ENCODE data around the gene PRDX1. TPM values are rescaled to one million over a fixed set of nuclear protein-coding genes. Genes with fewer than 3 reads are reported as not detected.

Gene PRDX1
- total and polyA plus RNA-seq, 3 donors from 2014 or later, result 180 to 251 (median 185) TPM

DNA sequence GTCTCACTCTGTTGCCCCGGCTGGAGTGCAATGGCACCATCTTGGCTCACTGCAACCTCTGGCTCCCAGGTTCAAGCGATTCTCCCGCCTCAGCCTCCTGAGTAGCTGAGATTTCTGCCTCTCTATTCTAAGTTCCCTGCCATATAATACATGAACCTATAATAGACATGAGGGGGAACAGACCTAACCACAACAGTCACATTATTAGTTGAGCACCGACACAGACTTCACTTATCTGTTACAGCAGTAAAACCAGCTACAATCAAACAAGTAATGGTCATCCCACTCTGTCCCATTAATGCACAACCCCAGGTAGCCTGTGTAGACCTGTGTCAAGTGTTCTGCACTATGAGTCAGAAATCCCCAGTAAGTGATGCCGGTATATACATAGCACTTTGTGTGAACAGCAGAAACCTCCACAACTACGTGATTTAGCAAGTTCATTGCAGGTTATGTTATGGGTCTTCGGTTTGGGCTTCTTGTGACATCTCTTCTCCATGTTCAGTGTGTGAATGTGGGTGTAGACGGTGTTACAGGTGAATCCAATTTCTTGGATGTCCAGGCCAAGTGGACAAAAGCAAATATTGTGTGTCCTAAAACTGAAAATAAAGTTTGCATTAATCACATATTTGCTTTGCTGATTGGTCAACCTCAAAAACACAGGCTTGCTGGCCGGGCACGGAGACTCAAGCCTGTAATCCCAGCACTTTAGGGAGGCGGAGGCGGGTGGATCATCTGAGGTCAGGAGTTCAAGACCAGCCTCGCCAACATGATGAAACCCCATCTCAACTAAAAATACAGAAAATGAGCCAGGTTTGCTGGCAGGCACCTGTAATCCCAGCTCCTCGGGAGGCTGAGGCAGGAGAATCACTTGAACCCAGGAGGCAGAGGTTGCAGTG is 18.0 kb downstream of the PRDX1 start:
- DNase-seq, result no peak
- WGBS, 2 donors, result 92 to 93% methylated on average over 14 of the region's 14 CpGs
- no peak overlapping the region for H3K4me3 ChIP-seq

DNA sequence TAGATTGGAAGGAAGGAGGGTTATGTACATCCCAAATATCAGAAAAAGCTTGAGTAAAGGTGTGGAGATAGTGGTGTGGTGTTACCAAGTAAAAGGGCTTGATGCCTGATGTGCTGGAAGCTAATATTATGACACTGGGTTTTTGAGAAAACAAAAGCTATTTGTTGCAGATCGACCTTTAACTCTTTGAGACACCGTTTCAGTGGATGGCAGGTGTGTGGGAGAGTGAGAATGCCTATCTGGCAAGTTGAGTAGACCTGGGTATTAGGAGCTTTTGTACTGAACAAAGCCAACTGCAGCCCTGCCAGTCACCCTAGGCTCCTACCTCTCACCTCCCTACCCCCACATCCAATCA is 20.2 kb downstream of the PRDX1 start:
- H3K27me3 ChIP-seq, result no peaks in the 10 kb centered on the region
- H3K9me3 ChIP-seq, result no peaks in the 10 kb centered on the region
- H3K36me3 ChIP-seq (ENCODE audit: low read depth, missing control alignments), result no peaks in the 10 kb centered on the region
- no peak overlapping the region for H3K27ac ChIP-seq
- TF ChIP-seq POLR2A (IDR thresholded peaks at IDR 0.05) (no peak), CTCF (IDR thresholded peaks at IDR 0.05) (no peak)
- no peak for DNase-seq
- no peak overlapping the region for H3K4me3 ChIP-seq
- intact Hi-C loops (cut with DNase I; ENCODE audit: low total_unique reads), result loop anchor here (10.0 kb wide), 1 partner anchor 487 kb away; the partner anchor contains the start of genes HECTD3 and UROD
- 53 to 56% methylated on average over 2 of the region's 2 CpGs for WGBS, 2 donors
- peaks cover 8% of the 10 kb centered on the region for H3K4me1 ChIP-seq

More for the DNA sequence above, 18.0 kb downstream of the PRDX1 start:
- Histone ChIP-seq H3K9me3 (no peaks in the 10 kb centered on the region), H3K36me3 (ENCODE audit: low read depth, missing control alignments) (no peaks in the 10 kb centered on the region), H3K4me1 (peaks cover 8% of the 10 kb centered on the region), H3K27me3 (no peaks in the 10 kb centered on the region), H3K27ac (no peak overlapping the region)
- intact Hi-C loops (cut with DNase I; ENCODE audit: low total_unique reads), result loop anchor here (10.0 kb wide), 1 partner anchor 489 kb away; the partner anchor contains the start of genes HECTD3 and UROD
- no peak for TF ChIP-seq POLR2A (IDR thresholded peaks at IDR 0.05)
- no peak for TF ChIP-seq CTCF (IDR thresholded peaks at IDR 0.05)

DNA sequence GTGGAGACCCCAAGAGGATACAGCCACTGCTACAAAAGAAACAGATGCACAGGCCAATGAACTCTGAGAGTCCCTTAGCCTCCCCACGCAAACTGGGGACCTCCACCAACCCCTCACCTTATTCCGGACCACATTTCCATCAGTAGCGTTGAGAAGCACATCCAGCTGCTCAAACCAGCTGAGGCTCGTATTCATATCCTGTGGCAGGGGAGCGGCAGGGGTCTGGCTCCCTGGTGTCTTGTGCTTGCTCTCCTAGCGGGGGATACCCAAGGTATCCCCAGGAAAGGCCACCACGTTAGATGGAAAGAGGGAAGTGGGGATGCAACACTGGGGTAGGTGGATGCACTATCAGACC is 22.3 kb downstream of the PRDX1 start:
- Histone ChIP-seq H3K27me3 (no peaks in the 10 kb centered on the region), H3K36me3 (ENCODE audit: low read depth, missing control alignments) (no peaks in the 10 kb centered on the region), H3K9me3 (no peaks in the 10 kb centered on the region), H3K27ac (peak overlapping the region; percentile 32 to 48), H3K4me3 (peak overlapping the region; percentile 59 to 67), H3K4me1 (peaks cover 8% of the 10 kb centered on the region)
- intact Hi-C loops (cut with DNase I; ENCODE audit: low total_unique reads), result loop anchor here (10.0 kb wide), 1 partner anchor 145 kb away; no protein-coding TSS in a partner anchor
- WGBS, 2 donors, result 7 to 10% methylated on average over 7 of the region's 7 CpGs
- TF ChIP-seq POLR2A (IDR thresholded peaks at IDR 0.05) (no peak), CTCF (IDR thresholded peaks at IDR 0.05) (no peak)
- no peak for DNase-seq

DNA sequence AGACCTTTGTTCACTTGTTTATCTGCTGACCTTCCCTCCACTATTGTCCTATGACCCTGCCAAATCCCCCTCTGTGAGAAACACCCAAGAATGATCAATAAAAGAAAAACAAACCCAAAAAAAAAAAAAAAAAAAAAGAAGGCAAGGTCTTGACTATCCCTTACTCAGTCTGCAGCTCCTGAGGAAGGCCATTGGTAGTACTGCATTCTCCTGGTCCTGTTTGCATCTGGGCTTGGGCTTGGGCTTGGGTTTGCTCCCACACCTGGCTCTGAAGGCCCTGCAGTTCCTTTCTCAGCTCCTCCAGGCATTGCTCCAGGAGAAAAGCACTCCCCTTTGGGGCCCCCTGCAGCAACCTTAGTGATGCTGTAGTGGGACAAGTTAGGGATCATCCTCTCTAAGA is 23.4 kb downstream of the PRDX1 start:
- H3K27ac ChIP-seq, result no peak overlapping the region
- H3K4me1 ChIP-seq, result peaks cover 8% of the 10 kb centered on the region
- intact Hi-C loops (cut with DNase I; ENCODE audit: low total_unique reads), result loop anchor here (10.0 kb wide), 1 partner anchor 143 kb away; no protein-coding TSS in a partner anchor
- no peaks in the 10 kb centered on the region for H3K36me3 ChIP-seq (ENCODE audit: low read depth, missing control alignments)
- TF ChIP-seq POLR2A (IDR thresholded peaks at IDR 0.05) (no peak), CTCF (IDR thresholded peaks at IDR 0.05) (no peak)
- H3K27me3 ChIP-seq, result no peaks in the 10 kb centered on the region
- no peak for DNase-seq
- no peaks in the 10 kb centered on the region for H3K9me3 ChIP-seq
- H3K4me3 ChIP-seq, result no peak overlapping the region

All from testis (tissue), 3 donors.